Measurements from ENCODE around the gene KLHL6. TPM values are rescaled to one million over a fixed set of nuclear protein-coding genes. Genes with fewer than 3 reads are reported as not detected.
"Not testable (repeated sequence)": the region's sequence is repeated elsewhere in the genome, so short reads cannot be mapped to it uniquely, and the experiment has no call there.

KLHL6 gene
- total RNA-seq, 1 donor from 2014 or later = 13.0 TPM

GRCh38 chr3:183511286-183512131 is 44.0 kb downstream of the KLHL6 start:
- not testable (repeated sequence) for DNase-seq (ENCODE audit: extremely low read depth, low read depth, low spot score)

- DNase-seq (ENCODE audit: extremely low read depth, low read depth, low spot score) = no peak
Measured at GRCh38 chr3:183508821-183509220, 46.7 kb downstream of the KLHL6 start.

- DNase-seq (ENCODE audit: extremely low read depth, low read depth, low spot score) = no peak
Measured at GRCh38 chr3:183507551-183507950, 48.0 kb downstream of the KLHL6 start.

- DNase-seq (ENCODE audit: extremely low read depth, low read depth, low spot score) = no peak
Measured at GRCh38 chr3:183506674-183507320, 48.7 kb downstream of the KLHL6 start.

DNA sequence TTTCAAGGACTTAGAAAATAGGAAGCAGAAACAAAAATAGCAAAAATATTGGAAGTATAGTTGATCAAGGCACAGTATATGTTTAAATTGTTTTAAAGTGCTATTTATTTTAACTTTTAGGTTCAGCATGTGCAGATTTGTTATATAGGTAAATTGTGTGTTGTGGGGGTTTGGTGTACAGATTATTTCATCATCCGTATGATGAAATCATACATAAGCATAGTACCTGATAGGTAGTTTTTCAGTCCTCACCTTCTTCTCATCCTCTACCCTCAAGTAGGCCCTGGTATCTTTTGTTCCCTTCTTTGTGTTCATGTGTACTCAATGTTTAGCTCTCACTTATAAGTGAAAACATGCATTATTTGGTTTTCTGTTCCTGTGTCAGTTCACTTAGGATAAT is 50.9 kb downstream of the KLHL6 start:
- DNase-seq (ENCODE audit: extremely low read depth, low read depth, low spot score) = no peak

GRCh38 chr3:183503746-183504145 is 51.8 kb downstream of the KLHL6 start:
- no peak for DNase-seq (ENCODE audit: extremely low read depth, low read depth, low spot score)

DNA sequence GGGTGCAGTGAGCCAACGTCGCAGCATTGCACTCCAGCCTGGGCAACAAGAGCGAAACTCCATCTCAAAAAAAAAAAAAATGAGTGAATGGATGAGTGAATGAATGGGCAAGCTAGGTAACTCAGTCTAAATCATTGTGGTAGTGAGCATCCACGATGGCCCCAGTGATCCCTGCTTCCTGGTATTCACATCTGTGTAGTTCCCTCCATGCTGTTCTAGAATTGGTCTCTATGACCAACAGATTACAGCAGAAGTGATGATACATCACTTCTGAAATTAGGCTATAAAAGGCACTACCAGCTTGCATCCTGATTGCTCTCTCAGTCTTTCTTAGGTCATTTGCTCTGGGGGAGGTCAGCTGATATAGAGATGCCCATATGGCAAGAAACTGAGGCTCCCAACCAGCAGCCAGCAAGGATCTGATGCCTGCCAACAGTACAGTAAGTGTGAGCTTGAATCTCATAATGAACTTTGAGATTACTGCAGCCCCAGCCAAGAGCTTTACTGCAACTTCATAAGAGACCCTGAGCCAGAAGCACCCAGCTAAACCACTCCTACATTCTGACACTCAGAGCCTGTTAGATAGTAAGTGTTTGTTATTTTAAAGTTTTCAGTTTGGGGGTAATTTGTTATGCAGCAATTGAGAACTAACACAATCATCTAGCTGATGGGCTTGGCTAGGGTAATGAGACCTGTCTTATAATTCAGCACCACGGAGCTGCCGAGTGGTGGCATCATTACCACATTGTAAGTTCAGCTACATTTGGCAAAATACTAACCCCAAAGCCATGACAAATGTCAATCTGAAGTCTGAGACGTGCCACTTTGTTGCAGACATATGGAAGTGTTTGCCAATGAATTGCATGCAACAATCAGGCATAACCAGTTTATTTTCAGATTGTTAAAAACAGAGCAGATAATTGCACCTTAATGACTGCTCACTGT is 53.0 kb downstream of the KLHL6 start:
- DNase-seq (ENCODE audit: extremely low read depth, low read depth, low spot score) = no peak

DNA sequence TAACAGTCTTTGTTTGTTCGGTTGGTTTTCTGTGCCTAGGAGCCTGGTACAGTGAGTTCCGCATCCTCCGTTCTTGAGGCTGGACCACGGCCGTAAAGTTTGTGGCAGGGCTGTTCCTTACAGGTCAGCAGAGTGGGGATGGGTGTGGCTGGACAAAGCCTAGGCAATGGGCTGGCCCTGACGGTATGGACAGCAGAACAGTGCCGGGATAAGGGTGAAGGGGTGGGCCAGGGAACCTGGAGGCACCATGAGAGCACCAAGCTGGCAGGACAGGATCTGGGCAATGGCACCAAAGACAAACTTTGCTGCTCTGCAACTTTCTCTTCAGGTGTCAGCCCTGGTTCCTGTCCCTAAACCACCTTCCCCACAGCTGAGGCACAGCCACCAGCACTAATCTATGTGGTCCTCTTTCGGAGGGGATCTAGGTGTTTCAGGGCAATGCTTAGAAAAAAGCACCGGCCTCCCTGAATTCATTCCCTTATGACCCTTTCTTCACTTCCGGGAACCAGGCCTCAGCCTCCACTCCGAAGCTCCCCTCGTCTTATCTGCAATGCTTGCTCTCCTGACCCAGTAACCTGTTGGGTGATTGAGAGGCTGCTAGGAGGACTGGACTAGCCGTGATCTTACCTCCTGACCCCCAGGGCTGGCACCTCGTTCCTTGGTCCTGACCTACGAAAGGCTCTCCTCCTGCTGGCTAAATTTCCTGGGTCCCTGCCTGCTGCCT is 54.4 kb downstream of the KLHL6 start:
- no peak for DNase-seq (ENCODE audit: extremely low read depth, low read depth, low spot score)

DNA sequence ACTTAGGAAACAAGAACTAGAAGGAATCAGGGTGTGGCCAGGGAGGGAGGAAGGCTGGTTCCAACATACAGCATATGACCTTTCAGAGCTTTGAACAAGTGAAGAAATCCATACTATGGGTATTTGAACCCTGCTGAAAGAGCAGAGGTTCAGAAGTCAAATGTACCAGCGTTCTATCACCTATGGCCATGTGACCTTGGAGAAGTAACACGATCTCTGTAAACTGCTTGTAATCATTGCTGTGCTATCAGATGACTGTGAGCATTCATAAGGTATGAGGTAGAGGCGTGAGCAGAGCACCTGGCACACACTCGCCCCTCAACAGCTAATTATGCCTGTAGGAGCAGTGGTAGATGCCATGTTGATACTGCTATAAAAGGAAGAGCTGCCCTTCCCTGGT is 55.2 kb downstream of the KLHL6 start:
- DNase-seq (ENCODE audit: extremely low read depth, low read depth, low spot score) = no peak

DNA sequence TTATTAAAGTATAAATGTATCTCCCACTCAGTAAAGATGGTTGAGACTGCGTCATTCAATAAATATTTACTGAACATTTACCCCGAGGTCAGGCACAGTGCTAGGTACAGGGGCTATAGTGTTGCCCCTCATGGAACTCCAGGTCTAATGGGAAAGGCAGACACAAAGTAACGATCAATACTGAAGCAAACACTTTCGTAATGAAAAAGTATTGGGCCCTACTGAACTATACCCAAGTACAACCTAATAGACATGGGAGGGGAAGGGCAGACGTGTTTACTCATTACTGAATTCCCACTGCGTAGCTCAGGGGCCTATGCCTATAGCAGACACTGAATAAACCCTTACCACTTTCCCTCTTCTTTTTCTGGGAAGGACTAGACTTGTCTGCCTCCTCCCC is 56.9 kb downstream of the KLHL6 start:
- no peak for DNase-seq (ENCODE audit: extremely low read depth, low read depth, low spot score)

DNA sequence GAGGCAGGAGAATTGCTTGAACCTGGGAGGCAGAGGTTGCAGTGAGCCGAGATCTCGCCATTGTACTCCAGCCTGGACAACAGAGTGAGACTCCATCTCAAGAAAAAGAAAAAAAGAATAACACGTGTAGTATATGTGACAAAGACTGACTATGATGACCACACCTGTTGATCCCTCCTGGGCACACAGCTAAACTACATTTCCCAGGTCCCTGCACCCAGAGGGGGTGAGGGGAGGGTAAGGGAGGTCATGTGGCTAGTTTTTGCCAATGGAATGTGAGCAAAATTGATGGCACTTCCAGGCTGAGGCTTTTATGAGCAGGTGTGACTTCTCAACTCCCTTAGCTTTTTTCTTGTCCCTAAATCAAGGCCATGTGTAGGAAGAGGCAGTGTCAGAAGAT is 58.2 kb downstream of the KLHL6 start:
- DNase-seq (ENCODE audit: extremely low read depth, low read depth, low spot score) = no peak

GRCh38 chr3:183496311-183496710 is 59.2 kb downstream of the KLHL6 start:
- DNase-seq (ENCODE audit: extremely low read depth, low read depth, low spot score) = no peak

DNA sequence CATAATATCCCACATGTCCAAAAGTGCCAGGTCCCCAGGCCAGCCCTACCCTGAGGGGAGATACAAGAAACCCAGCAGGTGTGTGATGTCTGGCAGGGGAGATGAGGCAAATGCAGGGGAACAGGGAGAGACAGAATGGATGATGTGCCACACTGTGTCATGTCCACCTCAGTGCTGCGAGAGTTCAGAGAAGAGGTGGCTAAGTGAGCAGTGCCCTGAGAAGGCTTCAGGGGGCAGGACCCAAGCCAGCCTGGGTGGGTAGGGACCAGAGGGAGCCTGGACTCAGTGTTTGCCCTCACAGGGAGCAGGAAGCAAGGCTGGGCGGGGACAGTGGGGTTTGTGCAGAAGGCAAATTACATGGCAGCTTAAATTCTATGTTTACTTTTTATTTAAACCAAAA is 61.2 kb downstream of the KLHL6 start:
- no peak for DNase-seq (ENCODE audit: extremely low read depth, low read depth, low spot score)

GRCh38 chr3:183493296-183494045 is 62.0 kb downstream of the KLHL6 start:
- DNase-seq (ENCODE audit: extremely low read depth, low read depth, low spot score) = no peak

DNA sequence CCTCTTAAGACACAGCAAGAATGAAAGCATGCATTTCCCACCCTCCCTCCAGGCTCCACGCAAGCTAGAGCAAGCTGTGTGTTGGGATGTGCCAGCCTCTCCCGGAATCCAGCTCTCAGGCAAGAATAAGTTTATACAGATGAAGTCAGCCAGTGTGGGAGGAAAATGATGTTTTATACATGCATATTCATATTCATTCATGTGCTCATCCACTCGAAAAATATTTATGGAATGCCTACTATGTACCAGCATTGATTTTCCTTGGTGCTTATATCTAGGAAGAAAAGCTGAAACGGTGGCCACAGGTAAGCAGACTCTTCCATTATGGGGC is 62.7 kb downstream of the KLHL6 start:
- no peak for DNase-seq (ENCODE audit: extremely low read depth, low read depth, low spot score)

DNA sequence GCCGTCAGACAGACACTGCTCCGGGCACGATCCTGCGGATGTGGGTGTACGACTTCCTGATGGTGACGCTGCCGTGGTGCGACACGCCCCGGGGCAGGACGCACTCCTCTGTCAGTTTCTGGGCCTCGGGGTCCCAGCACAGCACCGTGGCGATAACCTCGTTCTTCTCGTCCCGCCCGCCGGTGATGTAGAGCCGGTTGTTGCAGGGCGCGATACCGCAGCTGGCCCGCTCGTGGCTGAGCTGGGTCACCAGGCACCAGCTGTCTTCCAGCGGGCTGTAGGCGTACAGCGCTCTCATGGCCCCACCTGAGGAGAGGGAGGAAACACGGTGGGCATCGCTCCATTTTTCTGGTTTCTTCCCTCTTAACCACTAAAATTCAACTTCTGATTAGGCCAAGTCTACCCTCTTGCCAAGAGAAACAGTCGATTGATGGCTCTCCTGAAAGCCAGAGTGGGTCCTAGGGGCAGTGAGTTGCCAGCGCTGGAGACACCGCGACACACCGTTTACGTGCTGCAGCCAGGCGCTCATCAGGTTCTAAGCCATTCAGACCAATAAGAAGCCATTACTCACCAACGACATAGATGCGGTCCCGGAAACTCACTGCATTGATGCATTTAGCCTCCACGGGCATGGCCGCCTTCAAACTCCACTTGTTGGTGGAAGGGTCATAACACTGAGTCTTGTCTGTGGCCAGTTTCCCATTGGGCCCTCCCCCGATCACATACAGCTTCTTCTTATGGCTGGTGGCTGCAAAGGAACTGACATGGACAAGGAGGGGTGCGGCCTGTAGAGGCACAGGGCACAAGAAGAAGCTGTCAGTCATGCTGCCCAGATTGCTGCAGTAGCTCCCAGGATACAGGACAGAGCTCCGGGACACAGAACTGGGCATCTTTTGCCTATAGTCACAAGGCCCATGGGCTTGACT is 63.3 kb downstream of the KLHL6 start:
- no peak for DNase-seq (ENCODE audit: extremely low read depth, low read depth, low spot score)

DNA sequence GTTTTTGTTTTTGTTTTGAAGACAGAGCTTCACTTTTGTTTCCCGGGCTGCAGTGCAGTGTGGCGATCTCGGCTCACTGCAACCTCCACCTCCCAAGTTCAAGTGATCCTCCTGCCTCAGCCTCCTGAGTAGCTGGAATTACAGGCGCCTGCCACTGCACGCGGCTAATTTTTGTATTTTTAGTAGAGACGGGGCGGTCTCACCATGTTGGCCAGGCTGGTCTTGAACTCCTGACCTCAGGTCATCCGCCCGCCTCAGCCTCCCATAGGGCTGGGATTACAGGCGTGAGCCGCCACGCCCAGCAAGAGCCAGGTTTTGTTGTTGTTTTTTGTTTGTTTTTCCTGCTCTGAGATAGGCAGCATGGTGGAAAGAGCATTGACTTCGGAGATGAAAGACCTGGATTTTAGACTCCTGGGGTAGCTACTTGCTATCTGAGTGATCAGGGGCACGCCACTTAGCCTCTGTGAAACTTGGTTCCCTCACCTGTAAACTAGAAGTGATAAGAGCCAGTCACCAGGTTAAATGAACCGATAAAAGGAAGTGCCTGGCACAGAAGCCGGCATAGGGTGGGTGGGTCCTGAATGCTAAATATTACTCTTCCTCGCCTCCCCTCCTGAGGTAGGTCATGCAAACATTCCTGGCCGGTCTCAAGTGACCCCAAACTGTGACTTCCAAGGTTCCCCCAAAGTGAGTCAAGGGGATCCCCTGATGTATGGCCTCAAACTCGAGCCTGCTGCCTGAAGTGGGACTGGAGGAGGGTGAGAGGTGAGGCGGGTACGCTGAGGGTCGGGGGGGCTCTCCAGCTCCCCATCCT is 64.2 kb downstream of the KLHL6 start:
- DNase-seq (ENCODE audit: extremely low read depth, low read depth, low spot score) = no peak

GRCh38 chr3:183490653-183491052 is 64.9 kb downstream of the KLHL6 start:
- DNase-seq (ENCODE audit: extremely low read depth, low read depth, low spot score) = no peak

Data from glomerular endothelial cell (primary cell).